ENCODE measurements around the gene ATP6V1G3.
"Not testable (repeated sequence)": the region's sequence is repeated elsewhere in the genome, so short reads cannot be mapped to it uniquely, and the experiment has no call there.

ATP6V1G3 gene, protein sequence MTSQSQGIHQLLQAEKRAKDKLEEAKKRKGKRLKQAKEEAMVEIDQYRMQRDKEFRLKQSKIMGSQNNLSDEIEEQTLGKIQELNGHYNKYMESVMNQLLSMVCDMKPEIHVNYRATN

DNA sequence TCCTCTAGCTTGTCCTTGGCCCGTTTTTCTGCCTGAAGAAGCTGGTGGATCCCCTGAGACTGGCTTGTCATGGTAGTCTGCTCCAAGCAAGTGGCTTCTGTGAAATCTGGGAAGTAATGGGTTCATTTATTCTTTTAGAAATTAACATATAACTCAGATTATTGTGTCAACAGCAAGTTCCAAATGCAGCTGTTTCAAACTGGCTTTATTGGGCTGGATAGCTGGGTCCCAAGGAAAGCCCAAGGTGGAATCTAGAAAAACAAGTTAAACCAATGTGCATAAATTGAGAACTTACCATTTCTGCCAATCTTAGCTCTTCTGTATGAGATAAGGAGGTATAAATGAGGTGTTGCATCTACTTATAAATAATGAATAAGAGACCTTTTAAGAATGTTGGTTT lies at the start of gene ATP6V1G3:
ATP6V1G3 (minus strand) TSS at position 101 of the 400 bp plus-strand sequence; CDS start at position 71, 30 bp downstream.
- H3K4me3 ChIP-seq (ENCODE audit: low read depth, low read length): no peak within 1 kb of the TSS

DNA sequence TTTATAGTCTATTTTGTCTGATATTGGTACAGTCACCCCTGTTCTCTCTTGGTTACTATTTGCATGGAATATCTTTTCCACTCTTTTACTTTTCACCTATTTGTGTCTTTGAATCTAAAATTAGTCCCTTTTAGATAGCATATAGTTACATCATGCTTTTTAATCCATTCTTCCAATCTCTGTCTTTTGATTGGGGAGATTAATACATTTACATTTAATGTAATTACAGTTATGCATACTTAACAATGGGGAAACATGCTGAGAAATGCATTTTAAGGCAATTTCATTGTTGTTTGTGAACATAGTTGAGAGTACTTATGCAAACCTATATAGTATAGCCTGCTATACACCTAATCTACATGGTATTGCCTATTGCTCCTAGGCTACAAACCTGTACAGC lies 48.4 kb upstream of the ATP6V1G3 start:
- no peak overlapping the region for H3K4me3 ChIP-seq (ENCODE audit: low read depth, low read length)

DNA sequence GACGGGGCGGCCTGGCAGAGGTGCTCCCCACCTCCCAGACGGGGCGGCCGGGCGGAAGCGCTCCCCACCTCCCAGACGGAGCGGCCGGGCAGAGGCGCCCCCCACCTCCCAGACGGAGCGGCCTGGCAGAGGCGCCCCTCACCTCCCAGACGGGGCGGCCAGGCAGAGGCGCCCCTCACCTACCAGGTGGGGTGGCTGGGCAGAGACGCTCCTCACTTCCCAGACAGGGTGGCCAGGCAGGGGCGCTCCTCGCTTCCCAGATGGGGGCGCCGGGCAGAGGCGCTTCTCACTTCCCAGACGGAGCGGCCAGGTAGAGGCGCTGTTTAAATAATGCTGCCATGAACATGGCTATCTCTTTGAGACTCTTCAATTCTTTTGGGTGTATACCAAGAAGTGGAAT lies 43.7 kb upstream of the ATP6V1G3 start:
- no peak overlapping the region for H3K4me3 ChIP-seq (ENCODE audit: low read depth, low read length)

DNA sequence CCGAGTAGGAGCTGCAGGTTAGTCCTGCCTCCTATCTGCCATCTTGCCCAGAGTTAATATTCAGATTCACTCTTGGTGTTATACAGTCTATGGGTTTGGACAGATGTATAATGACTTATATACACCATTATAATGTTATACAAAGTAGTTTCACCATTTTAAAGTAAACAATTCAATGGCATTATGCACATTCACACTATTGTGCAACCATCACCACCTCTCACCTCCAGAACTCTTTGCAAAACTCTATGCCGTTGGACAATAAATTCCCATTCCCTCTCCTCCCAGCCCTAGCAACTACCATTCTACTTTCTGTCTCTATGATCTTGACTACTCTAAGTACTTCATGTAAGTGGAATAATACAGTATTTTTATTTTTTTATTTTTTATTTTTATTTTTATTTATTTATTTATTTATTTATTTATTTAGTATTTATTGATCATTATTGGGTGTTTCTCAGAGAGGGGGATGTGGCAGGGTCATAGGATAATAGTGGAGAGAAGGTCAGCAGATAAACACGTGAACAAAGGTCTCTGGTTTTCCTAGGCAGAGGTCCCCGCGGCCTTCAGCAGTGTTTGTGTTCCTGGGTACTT lies 42.8 kb upstream of the ATP6V1G3 start:
- H3K4me3 ChIP-seq (ENCODE audit: low read depth, low read length): not testable (repeated sequence)

DNA sequence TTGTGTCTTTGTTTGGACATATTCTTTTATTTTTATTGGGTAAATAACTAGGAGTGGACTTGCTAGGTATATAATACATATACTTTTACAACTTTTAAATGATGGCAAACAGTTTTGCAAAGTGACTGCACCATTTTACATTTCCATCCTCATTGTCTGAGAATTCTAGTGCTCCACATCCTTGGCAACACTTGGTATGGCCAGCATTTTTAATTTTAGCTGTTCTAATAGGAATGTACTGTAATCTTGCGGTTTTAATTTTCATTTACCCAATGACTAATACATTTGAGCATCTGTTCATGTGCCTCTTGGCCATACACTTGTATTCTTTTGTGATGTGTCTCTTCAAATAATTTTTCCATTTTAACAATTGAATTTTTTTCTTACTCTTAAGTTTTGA lies 37.0 kb upstream of the ATP6V1G3 start:
- no peak overlapping the region for H3K4me3 ChIP-seq (ENCODE audit: low read depth, low read length)

DNA sequence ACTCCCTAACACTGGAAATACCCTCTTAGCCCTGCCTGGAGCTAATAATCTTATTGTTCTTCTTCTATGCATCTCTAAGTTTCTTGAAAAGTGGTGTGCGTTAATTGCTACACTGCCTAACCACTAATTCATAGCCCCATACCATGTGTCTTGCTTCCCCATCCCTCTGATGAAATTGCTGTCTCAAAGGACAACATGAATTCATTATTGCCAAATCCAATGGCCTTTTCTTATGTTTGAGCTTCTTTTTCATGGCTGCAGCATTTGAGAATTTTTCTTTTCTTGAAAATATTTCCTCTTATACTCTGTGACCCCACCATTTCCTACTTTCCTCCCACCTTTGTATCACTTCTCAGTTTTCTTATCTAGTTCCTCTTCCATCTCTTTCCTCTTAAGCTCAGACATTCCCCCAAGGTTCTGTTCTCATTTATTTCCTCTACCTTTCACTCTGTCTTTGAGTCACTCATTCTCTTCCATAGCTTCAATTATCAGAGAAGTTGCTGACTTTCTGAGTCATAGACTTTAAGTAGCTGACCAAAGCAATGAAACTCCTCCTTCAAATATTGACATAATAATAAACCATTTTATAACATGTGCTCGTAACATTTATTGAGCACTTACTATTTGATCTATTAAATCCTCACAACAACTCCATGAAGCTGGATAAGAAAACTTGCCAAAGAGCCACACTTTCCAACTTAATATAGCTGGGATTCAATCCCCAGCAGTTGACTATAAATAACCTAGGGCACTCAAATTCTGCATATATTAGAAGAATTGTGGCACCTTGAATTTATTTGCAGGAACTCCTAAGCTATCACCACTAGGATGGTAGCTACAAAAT lies 35.5 kb upstream of the ATP6V1G3 start:
- H3K4me3 ChIP-seq (ENCODE audit: low read depth, low read length): no peak overlapping the region

DNA sequence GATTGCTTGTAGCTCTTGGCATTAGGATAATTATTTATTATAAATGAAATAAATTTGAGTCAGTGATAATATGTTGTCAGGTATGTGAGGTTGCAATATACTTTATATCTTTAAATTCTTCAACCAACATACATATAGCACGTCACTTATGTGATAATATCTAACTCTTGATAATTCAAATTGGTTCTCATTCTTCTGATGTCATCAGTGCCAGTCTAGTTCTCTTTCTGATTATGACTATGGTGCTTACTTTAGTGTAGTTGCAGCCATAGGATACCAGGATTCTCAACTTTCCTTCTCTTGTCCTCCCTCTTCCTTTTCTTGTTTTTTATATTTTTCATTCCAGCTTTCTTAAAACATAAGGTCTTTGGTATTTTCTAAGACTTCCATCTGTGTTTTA lies 34.8 kb upstream of the ATP6V1G3 start:
- H3K4me3 ChIP-seq (ENCODE audit: low read depth, low read length): no peak overlapping the region

DNA sequence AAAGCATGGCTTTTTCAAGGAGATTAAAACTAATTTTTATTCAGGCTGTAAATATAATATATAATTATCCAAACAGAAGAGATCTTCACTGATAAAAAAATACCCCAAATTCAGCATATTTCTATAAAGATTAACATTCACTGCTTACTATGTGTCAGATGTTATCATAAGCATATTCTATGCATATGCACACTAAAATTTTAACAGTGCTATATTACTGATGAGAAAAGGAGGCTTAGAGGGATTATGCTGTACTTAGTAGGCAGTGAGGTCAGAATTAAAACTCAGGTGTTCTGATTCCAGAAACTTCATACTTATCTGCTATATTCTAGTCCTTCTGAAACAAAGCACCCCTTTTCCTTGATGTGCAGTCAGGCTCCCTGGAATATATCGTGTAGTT lies 33.8 kb upstream of the ATP6V1G3 start:
- H3K4me3 ChIP-seq (ENCODE audit: low read depth, low read length): no peak overlapping the region

DNA sequence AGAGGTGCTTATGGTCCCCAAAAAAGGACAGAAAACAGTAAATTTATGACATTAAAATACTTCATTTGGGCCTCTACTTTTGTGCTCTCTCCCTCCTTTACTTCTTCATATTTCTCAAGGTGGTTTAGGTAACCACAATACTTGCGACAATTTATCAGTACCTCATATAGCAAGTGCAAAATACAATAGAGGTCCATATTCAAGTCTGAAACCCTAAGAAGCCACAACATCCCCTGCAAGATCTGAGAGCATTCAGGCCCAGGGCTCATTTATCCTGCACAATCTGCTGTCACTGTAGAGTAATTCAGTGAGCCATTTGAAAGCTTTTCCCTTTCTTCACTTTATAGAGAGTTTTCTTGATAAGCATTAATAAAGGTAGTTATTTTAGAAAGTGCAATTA lies 24.2 kb upstream of the ATP6V1G3 start:
- no peak overlapping the region for H3K4me3 ChIP-seq (ENCODE audit: low read depth, low read length)

DNA sequence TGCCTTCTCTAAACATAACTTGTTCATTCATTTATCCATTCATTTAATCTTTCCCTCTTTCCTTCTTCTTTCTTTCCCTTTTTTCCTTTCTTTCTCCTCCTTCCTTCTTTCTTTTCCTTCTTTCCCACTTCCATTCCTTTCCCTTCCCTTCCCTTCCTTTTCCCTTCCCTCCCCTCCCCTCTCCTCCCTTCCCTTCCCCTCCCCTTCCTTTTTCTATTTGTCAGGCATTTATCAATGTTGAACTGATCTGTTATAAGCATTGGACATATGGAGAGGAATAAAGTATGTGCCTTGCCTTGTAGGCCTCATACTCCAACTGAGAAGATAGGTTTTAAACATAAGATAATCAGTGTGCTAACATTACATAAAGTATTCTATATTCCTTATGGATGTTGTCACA lies 23.7 kb upstream of the ATP6V1G3 start:
- H3K4me3 ChIP-seq (ENCODE audit: low read depth, low read length): no peak overlapping the region

DNA sequence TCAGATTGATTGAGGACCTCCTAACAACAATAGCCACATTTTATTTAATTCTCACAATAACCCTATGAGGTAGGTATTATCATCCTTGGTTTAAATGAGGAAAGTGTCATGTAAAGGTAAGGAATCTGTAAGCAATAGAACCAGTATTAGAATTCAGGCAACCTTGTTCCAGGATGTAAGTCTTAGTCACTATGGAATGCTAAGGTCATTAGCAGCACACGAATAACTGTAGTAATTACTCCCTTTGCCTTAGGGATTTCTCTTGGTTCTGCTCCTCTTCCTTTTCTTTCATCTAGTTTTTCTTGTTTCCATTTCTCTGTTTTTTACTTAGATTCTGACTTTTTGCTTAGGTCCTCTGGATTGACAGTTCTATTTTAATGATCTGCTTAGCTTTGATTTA lies 23.1 kb upstream of the ATP6V1G3 start:
- H3K4me3 ChIP-seq (ENCODE audit: low read depth, low read length): no peak overlapping the region

DNA sequence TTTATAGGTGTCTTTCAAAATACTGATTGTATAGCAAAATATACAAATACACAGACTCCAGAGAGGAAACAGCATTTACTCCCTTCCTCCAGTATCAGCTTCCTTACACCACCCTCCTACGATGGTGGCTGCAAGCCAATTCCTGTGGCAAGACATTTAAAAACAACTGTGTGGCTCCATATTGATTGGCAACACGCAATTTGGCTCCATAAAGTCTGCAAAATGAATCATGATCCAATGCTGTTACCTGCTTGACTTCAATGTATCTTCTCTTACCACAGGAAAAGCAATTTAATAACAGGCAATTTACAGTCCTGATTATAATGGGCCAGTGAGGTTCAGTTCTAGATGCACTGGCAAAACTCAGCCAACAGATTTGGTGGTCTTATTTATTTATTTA lies 19.7 kb upstream of the ATP6V1G3 start:
- H3K4me3 ChIP-seq (ENCODE audit: low read depth, low read length): no peak overlapping the region

DNA sequence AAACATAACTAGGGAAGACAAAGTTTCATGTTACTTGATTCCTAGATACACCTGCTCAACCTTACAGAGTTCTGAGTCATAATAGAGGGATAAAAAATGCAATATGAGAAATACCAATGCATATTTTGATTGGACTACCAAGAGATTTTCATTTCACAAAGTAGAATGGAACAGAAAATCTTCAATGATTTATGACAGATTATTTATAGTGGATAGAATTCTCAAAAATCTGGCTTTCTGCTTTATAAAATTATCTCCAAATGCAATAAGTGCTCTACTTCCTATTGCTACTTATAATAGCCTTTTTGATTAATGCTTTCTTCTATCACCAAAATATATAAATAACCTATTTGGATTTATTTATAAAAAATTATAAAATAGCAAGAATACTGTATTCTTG lies 18.9 kb upstream of the ATP6V1G3 start:
- H3K4me3 ChIP-seq (ENCODE audit: low read depth, low read length): no peak overlapping the region

DNA sequence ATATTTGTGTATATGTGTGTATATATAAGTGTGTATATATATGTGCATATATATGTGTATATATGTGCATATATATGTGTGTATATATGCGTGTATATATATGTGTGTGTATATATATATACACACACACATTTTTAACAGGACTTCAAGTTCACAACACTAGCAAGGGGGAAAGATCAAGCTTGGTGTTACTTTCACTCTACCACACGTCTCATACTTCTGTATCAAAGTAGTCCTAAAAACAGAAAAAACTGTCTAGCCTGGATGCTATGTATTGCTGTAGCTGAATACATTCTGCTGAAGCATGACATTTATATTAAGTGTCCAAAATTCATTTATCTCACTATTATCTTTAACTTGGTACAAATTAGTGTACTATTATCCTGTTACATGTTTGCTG lies 17.9 kb upstream of the ATP6V1G3 start:
- no peak overlapping the region for H3K4me3 ChIP-seq (ENCODE audit: low read depth, low read length)

DNA sequence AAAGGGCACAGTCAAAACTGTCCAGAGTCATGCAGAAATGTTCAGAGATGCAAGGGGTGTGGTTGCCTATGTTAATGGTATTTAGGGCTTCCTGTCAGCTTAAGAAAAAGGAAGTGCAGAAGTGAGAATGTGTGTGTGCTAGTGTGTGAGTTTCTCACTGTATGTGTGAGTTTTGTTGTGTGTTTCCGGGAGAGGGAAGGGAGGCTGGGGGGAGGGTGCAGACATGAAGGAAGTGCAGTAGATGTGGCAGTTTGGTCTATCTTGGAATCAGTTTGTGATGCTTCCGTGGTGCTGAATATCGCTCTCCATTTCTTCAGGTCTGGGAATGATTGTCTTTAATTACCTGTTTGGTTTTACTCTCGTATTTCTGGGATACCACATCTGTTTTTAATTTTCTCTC lies 16.5 kb upstream of the ATP6V1G3 start:
- no peak overlapping the region for H3K4me3 ChIP-seq (ENCODE audit: low read depth, low read length)

DNA sequence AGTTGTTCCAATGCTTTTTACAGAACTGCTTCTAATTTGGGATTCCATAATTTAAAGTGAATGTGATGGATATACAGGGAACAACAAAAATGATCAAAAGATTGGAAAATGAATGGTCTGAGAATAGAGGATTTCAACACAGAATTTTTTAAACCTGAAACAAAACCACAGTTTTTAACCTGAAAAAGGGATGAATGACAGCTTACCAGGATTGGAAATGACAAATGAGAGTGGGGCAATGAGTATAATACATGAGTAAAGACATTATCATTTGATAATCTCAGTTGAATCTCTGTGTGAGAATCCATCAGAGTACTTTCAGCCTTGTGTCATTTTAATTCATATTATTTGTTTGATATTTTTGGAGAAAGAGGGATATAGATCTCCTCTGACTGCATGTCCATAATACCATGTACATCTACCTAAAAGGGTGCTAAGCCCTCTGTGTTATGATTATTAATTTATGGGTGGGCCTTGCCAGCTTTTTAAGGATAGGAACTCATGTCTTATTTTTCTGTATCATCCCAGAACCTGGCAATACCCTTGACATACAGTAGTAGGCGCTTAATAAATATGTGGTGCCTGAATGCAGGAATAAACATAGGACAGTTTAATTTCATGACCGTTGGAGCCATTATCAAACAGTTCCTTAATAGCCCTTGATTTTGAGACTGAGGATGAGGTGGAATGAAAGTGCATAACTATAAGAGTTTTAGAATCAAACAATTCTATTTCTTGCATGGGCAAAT lies 12.4 kb upstream of the ATP6V1G3 start:
- no peak overlapping the region for H3K4me3 ChIP-seq (ENCODE audit: low read depth, low read length)

DNA sequence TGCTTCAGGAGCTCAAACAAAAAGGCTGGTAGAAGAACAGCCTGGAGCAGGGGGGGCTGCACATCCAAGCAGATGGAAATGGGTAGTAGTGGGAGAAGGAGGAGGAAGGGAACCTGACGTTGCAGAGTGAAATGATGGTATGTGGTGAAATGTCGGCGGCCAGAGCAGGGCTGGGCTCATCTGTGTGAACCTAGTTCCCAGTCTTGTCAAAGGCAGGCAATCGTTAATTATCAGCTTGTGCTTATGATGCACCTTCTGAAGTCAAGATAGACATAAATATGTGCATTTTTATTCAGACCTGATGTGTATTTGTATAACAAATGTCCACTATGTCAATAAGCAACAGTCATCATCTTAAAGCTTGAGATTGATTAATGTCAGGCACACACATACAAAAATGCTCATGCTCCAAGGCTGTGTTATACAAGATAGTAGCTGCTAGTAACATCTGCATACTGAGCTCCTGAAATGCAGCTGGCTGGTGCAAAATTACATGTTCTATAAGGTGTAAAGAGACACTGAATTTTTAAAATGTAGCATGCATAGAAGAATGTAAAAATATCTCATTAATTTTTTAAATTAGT lies 10.6 kb upstream of the ATP6V1G3 start:
- no peak overlapping the region for H3K4me3 ChIP-seq (ENCODE audit: low read depth, low read length)

DNA sequence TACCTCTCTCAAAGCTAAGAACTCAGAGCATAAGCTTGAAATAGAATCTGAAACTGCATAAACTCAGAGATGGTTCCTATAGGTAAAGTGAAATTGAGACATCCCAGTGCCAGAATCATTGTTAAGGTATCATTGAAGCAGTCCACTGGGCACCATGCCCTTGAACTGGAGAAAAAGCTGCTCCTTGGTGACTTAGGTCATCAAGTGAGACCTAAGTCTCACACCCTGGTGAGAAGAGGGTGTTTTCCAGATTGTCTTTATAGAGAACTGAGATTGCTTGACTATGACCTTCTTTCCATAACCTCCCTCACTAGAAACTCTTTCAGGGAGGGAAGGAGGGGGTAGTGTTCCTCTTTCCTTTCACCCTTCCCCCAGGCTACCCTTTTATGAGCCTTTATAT lies 9.4 kb upstream of the ATP6V1G3 start:
- no peak overlapping the region for H3K4me3 ChIP-seq (ENCODE audit: low read depth, low read length)

DNA sequence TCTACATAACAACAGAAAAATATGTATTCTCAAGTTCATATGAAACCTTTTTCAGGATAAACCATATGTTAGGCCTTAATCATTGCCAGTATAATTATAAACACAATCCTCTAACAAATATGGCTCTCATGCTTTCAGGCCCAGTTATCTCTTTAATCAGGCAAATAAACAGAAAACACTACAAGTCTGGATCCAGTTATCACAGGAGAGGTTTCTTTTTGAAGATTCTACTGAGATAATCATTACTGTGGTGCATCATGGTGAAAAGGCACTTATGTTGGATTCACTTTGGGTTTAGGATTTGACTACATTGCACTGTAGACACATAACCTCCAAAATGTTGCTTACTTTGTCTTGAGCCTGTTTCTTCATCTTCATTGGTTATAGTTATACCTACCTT lies 8.4 kb upstream of the ATP6V1G3 start:
- H3K4me3 ChIP-seq (ENCODE audit: low read depth, low read length): no peak overlapping the region

DNA sequence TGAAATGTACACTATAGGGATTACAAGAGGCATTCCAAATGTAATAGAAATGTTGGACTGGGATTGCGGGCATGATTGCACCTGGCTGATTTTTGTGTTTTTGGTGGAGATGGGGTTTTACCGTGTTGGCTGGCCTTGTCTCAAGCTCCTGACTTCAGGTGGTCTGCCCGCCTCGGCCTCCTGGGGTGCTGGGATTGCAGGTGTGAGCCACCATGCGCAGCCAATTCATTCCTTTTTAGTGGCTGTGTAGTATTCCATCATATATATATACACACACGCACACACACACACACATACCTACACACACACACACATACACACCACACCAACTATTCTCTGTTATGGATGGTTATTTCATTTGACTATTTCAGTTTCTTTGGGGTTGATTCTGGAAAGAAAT lies 4.7 kb upstream of the ATP6V1G3 start:
- H3K4me3 ChIP-seq (ENCODE audit: low read depth, low read length): no peak overlapping the region

DNA sequence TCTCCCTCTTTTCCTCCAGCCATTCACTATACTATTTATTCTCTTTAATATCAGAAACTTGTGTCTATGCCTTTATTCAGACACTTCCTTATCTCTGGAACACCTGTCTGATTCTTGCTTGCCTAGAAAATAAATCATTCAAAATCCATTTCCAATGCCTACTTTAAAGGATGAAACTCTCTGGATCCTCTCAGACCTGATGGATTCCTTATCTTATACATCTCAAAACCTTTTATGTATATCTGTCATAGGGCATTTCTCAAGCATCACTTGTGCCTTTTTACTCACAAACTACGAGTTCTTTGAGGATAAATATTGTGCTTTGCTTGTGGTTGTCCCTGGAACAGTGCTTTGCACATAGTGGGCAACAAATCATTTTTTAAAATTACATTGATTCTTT lies 3.8 kb upstream of the ATP6V1G3 start:
- no peak overlapping the region for H3K4me3 ChIP-seq (ENCODE audit: low read depth, low read length)

Measured in iPS-11a (cell line).